ENCODE measurements around the gene HAPLN3.
A peak's percentile ranks its signal among the peaks of the same experiment; 100 is the strongest.
"Not testable (repeated sequence)": the region's sequence is repeated elsewhere in the genome, so short reads cannot be mapped to it uniquely, and the experiment has no call there.

HAPLN3 gene, protein sequence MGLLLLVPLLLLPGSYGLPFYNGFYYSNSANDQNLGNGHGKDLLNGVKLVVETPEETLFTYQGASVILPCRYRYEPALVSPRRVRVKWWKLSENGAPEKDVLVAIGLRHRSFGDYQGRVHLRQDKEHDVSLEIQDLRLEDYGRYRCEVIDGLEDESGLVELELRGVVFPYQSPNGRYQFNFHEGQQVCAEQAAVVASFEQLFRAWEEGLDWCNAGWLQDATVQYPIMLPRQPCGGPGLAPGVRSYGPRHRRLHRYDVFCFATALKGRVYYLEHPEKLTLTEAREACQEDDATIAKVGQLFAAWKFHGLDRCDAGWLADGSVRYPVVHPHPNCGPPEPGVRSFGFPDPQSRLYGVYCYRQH

DNA sequence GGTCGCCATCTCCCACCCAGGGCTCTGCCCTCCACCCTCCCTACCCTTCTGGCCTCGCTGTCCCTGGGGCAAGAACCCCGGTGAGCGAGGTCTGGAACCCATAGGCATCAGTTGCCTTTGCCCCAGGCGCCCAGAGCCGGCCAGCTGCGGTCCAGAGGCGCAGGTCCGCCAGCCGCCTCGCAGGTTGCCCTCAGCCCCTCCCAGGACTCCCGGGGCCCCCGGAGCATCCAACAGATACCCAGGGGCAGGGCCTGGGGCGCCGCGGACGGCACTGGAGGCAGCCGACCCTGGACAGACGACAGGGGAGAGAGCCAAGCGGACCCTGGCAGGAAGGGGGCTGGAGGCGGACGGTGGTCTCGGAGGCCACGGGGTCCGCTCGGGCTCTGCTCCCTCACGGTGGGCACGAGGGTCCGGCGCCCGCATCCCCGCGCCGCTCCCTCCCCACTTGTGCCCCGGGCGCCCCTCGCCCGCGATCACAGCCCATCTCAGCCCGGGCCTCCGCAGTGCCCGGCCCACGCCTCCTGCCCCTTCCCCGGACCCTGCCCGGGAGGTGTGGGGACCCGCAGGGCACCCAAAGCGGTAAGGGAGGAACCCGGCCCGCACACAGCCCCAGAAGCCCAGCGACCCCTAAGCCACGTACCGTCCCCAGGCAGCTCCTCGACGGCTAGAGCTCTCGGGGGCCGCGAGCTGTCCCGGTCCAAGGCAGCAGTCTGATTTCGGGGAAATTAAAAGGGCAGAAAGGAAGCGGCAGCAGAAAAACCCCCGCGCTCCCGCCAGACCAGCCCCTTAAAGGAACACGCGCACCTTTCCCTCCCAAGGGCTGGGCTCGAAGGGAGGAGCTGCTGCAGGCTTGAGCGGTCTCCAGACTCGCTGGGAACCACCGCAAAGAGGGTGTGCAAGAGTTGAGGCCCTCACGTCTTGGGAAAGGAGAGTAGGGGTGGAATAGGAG lies at the start of gene HAPLN3:
TSS of gene HAPLN3 (minus strand) at position 726 of the 949 bp plus-strand sequence. CDS start 8,246 bp downstream, outside the sequence.
- ATAC-seq: peak; percentile 67
- DNase-seq (ENCODE audit: low spot score in 2 of 2): peak; percentile 34 to 77
- Mint-ChIP-seq H3K36me3 (peaks cover 11% of the 10 kb centered on the region), H3K9me3 (no peaks in the 10 kb centered on the region), H3K4me3 (peak within 1 kb of the TSS; percentile 73), H3K27ac (peak within 1 kb of the TSS; percentile 55), H3K4me1 (peaks cover 26% of the 10 kb centered on the region)

DNA sequence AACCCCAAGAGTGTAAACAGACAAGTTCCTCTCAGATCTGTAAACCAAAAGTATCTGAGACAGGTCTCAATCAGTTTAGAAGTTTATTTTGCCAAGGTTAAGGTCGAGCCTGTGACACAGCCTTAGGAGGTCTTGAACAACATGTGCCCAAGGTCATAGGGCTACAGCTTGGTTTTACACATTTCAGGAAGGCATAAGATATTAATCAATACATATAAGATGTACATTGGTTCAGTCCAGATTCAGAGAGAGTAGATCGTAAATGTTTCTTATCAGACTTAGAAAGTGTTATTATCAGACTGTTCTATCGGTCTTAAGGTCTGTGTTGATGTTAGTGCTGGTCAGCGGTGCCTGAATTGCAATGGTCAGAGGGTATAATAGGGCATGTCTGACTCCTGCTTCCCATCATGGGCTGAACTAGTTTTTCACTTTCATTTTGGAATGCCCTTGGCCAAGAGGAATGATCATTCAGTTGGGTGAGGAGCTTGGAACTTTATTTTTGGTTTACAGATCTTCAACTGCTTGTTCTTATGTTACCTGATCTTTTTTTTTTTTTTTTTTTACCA lies 44.8 kb upstream of the HAPLN3 start:
- H3K27ac Mint-ChIP-seq: no peak overlapping the region
- no peaks in the 10 kb centered on the region for H3K4me1 Mint-ChIP-seq
- H3K36me3 Mint-ChIP-seq: no peaks in the 10 kb centered on the region
- no peak for DNase-seq (ENCODE audit: low spot score in 2 of 2)
- H3K4me3 Mint-ChIP-seq: no peak overlapping the region
- no peaks in the 10 kb centered on the region for H3K9me3 Mint-ChIP-seq
- no peak for ATAC-seq

DNA sequence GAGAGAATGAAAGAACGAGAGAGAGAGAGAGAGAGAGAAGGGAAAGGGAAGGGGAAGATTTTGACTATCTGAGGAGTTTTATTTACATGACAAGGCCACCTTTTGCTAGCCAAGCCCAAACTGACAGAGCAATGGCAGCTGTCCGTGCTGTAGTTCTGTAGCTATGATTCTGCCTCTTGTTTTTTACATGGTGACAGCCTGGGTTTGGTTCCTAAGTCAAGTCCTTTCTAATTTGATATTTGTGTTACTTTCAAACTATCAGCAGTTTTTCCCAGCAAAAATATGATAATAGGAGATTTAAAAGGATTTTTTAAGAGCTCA lies 44.1 kb upstream of the HAPLN3 start:
- ATAC-seq: no peak
- Mint-ChIP-seq H3K27ac (peak overlapping the region; percentile 32), H3K4me3 (no peak overlapping the region), H3K4me1 (no peaks in the 10 kb centered on the region), H3K36me3 (no peaks in the 10 kb centered on the region), H3K9me3 (no peaks in the 10 kb centered on the region)
- no peak for DNase-seq (ENCODE audit: low spot score in 2 of 2)

DNA sequence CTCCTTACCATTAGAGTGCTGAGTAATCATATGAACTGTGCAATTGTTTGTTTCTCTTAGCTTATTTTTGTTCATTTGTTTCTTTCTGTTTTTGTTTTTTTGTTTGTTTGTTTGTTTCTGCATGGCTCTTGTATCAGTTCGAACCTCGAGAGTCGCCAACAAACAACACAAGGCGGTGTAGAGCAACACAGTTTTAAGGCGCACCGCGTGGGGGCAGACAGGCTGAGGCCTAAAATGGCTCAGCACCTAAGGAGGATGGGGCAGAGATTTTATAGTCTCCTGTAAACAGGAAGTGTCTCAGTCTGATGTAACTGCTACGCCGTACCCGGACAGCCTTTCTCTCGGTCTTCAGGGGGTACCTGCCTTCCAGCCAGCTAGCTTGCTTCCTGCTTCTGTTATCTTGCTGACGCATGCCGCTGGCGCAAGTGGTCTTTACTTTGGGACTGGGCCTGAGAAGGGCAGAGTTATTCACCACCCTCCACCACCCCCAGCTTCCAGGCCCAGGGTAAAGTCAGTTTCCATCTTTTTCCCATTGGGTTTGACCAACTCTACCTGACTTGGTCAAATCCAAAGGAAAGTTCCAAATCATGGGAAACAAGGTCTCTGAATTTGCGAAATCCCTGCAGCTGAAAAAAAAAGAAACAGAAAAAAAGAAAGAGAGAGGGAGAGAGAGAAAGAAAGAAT lies 43.6 kb upstream of the HAPLN3 start:
- Mint-ChIP-seq H3K36me3 (no peaks in the 10 kb centered on the region), H3K4me3 (no peak overlapping the region), H3K9me3 (no peaks in the 10 kb centered on the region), H3K4me1 (no peaks in the 10 kb centered on the region), H3K27ac (peak overlapping the region; percentile 32)
- ATAC-seq: no peak
- no peak for DNase-seq (ENCODE audit: low spot score in 2 of 2)

DNA sequence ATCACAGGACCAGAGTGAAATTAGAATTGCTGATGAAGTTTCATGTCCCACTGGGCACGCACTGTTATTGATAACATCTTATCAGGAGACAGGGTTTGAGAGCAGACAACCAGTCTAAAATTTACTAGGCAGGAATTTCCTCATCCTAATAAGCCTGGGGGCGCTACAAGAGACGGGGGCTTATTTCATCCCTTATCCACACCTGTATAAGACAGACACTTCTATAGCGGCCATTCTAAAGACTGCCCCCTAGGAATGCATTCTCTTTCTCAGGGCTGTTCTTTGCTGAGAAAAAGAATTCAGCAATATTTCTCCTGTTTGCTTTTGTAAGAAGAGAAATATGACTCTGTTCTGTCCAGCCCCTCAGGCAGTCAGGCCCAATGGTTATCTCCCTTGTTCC lies 39.1 kb upstream of the HAPLN3 start:
- DNase-seq (ENCODE audit: low spot score in 2 of 2); H3K27ac Mint-ChIP-seq; H3K36me3 Mint-ChIP-seq; H3K9me3 Mint-ChIP-seq; H3K4me1 Mint-ChIP-seq; ATAC-seq; H3K4me3 Mint-ChIP-seq: not testable (repeated sequence)

DNA sequence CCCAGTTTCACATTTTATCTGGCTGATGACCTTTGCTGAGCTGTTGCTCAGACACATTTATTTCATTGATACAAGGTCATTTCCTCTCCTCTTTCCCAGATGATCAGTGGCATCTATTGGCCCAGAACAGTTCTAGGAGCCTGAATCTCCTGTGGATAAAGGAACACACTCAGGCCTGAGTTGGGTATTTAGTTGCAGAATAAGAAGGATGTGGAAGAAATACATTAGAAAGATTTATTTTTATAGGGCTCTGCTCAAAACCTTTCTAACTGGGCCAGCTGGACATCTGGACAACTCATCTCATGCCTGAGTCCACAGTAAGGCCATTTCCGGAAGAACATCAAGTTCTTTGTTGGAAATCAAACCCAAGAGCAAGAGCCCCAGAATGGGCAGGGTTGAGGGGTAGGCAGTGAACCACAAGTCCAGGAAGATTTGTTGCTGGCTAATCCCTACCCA lies 37.6 kb upstream of the HAPLN3 start:
- DNase-seq (ENCODE audit: low spot score in 2 of 2) (no peak), ATAC-seq (no peak)
- no peaks in the 10 kb centered on the region for H3K36me3 Mint-ChIP-seq
- H3K4me1 Mint-ChIP-seq: no peaks in the 10 kb centered on the region
- no peak overlapping the region for H3K4me3 Mint-ChIP-seq
- H3K27ac Mint-ChIP-seq: no peak overlapping the region
- H3K9me3 Mint-ChIP-seq: no peaks in the 10 kb centered on the region

DNA sequence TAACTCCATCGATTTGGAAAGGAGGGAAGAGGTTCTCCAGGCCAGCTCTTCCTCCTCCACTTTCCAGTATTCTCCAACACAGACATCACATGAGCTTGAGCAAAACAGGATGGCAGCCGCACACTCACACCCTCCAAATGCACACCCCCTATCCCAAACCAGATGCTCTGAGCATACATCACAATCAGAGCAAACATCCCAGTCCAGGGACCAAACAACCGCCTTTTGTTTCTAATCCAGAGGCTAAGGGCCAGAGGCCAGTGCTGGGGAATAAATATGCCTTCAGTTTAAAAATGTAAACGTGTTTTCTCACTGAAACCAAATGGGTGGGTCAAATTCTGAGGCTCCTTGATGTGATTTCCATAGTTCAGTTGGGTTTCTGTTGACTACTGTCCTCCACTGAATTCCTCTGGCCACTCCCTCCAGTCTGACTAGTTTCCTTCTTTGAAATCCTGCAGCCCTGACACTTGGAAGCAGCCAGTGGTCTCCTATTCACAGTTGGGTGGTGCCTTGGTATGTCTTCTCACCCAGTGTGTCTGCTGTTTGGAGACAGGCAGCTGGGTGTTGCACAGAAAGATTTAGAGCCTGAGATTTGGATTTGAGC lies 37.0 kb upstream of the HAPLN3 start:
- Mint-ChIP-seq H3K4me1 (no peaks in the 10 kb centered on the region), H3K36me3 (no peaks in the 10 kb centered on the region), H3K9me3 (no peaks in the 10 kb centered on the region), H3K4me3 (no peak overlapping the region), H3K27ac (no peak overlapping the region)
- DNase-seq (ENCODE audit: low spot score in 2 of 2) (no peak), ATAC-seq (no peak)

DNA sequence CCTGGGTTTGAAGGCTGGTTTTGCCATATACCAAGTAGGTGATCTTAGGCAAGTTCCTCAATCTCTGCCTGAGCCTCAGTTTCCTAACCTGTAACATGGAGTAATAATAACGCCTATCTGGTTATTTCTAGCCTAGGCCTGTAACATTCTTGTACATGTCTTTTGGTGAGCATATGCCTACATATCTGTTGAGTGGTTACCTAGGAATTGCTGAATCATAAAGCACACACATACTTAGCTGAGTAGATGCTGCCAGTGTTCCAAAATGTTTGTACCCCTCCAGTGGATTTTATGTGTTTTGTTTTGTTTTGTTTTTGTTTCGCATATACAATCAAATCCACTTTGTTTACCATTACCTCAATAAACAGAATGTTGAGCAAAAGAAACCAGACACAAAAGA lies 35.2 kb upstream of the HAPLN3 start:
- H3K27ac Mint-ChIP-seq: no peak overlapping the region

DNA sequence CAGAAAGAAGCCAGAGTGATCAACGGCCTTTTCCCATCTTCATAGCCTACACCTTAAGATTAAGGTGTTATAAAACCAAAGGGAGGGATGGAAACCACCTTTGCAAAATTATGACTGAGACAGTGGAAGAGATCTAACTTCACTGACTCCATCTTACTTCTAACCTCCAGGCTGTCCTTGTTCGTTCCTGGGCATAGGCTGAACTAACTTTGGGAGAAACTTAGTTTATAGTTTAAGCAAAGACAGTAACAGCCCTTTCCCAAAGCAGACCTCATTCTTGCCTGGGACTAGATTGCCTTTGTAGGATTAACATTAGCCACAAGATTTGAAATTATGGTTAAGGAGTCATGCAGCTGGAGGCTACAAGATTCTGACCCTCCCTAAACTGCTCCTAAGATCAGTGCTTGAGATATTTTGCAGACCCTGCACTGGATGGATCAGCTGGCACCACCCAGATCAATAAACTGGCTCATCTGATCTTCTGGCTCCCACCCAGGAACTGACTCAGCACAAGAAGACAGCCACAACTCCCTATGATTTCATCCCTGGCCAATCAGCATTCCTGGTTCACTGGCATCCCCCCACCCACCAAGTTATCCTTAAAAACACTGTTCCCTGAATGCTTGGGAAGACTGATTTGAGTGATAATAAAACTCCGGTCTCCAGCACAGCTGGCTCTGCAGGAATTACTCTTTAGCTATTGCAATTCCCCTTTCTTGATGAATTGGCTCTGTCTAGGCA lies 34.2 kb upstream of the HAPLN3 start:
- DNase-seq (ENCODE audit: low spot score in 2 of 2); H3K27ac Mint-ChIP-seq; H3K9me3 Mint-ChIP-seq; H3K36me3 Mint-ChIP-seq; H3K4me1 Mint-ChIP-seq; ATAC-seq; H3K4me3 Mint-ChIP-seq: not testable (repeated sequence)

More for the DNA sequence above, 35.2 kb upstream of the HAPLN3 start:
- Mint-ChIP-seq H3K36me3 (no peaks in the 10 kb centered on the region), H3K4me1 (no peaks in the 10 kb centered on the region), H3K9me3 (no peaks in the 10 kb centered on the region), H3K4me3 (no peak overlapping the region)
- no peak for ATAC-seq
- no peak for DNase-seq (ENCODE audit: low spot score in 2 of 2)

DNA sequence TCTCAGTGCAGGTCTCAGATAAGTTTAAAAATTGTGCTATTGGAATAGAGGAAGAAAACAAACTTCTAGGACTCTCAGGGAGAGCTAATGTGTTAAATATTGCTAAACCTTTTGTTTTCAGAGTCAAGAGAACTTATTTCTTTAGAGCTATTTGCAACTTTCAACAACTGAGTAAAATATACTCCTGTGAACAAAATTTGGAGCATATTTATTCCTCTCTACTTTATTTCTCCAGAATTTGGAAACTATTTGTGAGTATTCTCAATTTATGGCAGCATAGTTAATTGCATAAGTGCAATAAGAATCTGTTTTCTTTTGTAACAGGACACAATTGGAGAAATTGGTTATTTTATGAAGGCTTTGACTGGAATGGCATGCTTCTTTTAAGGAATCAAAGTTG lies 32.8 kb upstream of the HAPLN3 start:
- not testable (repeated sequence) for H3K27ac Mint-ChIP-seq, H3K36me3 Mint-ChIP-seq, H3K4me1 Mint-ChIP-seq

DNA sequence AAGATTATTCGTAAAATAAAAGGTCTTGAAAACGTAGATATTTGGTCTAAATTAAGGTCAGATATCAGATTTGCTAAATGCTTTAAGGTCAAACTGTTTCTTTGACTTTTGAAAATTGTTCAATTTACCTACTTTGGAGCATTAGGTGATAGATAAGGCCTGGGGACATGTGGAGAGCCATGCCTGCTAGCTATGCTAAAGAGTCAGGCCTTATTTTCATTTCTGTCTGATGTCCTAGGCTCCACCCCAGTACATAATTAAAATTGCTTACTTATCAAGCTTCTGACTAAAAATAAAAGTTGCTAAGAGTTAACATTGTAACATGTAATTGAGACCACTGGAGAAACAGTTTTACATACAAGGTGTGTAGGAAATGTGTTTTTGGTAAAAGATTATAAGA lies 30.3 kb upstream of the HAPLN3 start:
- H3K4me3 Mint-ChIP-seq; H3K36me3 Mint-ChIP-seq; H3K9me3 Mint-ChIP-seq; H3K4me1 Mint-ChIP-seq; ATAC-seq; H3K27ac Mint-ChIP-seq; DNase-seq (ENCODE audit: low spot score in 2 of 2): not testable (repeated sequence)

More for the DNA sequence above, 32.8 kb upstream of the HAPLN3 start:
- H3K4me3 Mint-ChIP-seq; H3K9me3 Mint-ChIP-seq; ATAC-seq; DNase-seq (ENCODE audit: low spot score in 2 of 2): not testable (repeated sequence)

DNA sequence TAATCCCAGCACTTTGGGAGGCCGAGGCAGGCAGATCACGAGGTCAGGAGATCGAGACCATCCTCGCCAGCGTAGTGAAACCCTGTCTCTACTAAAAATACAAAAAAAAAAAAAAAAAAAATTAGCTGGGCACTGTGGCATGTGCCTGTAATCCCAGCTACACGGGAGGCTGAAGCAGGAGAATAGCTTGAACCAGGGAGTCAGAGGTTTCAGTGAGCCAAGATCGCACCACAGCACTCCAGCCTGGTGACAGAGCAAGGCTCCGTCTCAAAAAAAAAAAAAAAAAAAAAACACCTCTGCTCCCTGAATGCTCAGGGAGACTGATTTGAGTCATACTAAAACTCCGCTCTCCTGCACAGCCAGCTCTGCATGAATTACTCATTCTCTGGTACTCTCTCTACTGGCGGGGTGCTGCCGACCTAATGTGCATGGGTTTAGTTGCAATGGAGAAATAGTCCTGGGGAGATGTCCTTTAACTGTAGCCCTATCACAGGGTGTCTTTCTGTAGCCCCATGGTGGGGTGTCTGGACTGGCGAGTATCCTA lies 25.6 kb upstream of the HAPLN3 start:
- H3K9me3 Mint-ChIP-seq, H3K27ac Mint-ChIP-seq, H3K36me3 Mint-ChIP-seq: not testable (repeated sequence)
- DNase-seq (ENCODE audit: low spot score in 2 of 2) (peak in 1 of 2 donors; percentile 68), ATAC-seq (peak; percentile 87)
- H3K4me3 Mint-ChIP-seq: peak overlapping the region; percentile 21
- H3K4me1 Mint-ChIP-seq: peaks cover 30% of the 10 kb centered on the region

DNA sequence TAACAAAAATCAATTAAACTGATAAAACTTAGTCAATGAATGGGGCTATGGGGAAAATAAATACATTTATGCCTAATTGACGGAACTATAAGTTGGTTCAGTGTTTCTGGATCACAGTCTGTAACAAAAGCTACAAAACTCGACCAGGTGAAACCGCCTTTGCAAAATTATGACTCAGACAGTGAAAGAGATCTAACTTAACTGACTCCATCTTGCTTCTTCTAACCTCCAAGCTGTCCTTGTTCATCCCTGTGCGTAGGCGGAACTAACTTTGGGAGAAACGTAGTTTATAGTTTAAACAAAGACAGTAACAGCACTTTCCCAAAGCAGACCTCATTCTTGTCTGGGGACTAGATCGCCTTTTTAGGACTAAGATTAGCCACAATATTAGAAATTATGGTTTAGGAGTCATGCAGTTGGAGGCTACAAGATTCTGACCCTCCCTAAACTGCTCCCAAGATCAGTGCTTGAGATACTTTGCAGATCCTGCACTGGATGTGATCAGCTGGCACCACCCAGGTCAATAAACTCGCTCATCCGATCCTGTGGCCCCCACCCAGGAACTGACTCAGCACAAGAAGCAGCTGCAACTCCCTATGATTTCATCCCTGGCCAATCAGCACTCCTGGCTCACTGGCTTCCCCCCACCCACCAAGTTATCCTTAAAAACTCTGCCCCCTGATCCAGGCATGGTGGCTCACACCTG lies 25.0 kb upstream of the HAPLN3 start:
- peak overlapping the region; percentile 21 for H3K4me3 Mint-ChIP-seq
- H3K36me3 Mint-ChIP-seq: no peaks in the 10 kb centered on the region
- no peaks in the 10 kb centered on the region for H3K9me3 Mint-ChIP-seq
- H3K4me1 Mint-ChIP-seq: peaks cover 30% of the 10 kb centered on the region
- no peak overlapping the region for H3K27ac Mint-ChIP-seq
- no peak for ATAC-seq
- DNase-seq (ENCODE audit: low spot score in 2 of 2): no peak
